ENCODE results near the gene PTPRD. TPM values are rescaled to one million over a fixed set of nuclear protein-coding genes. Genes with fewer than 3 reads are reported as not detected.

Gene PTPRD
- total and polyA plus RNA-seq, 10 donors, result 0.08 to 11.7 (median 2.9) TPM

GRCh38 chr9:9817176-9817575, 795.6 kb downstream of the PTPRD start:
- TF ChIP-seq POLR2A (IDR thresholded peaks at IDR 0.05), result no peak
- no peak for TF ChIP-seq POLR2AphosphoS5 (IDR thresholded peaks at IDR 0.05)
- no peak for TF ChIP-seq CTCF (IDR thresholded peaks at IDR 0.05 in 8 of 11, conservative IDR thresholded peaks at IDR 0.05 in 3 of 11)
- H3K27ac ChIP-seq, result no peak overlapping the region
- no peaks in the 10 kb centered on the region for H3K27me3 ChIP-seq (replicated peaks in 1 of 7)
- no peak overlapping the region for H3K4me3 ChIP-seq
- no peaks in the 10 kb centered on the region for H3K4me1 ChIP-seq
- no peaks in the 10 kb centered on the region for H3K36me3 ChIP-seq
- 1 to 38% (median 32%) methylated on average over 2 of the region's 2 CpGs for WGBS, 5 donors
- peaks cover 0 to 9% (median 0%) of the 10 kb centered on the region in 8 donors for H3K9me3 ChIP-seq
- intact Hi-C loops (cut with DNase I; ENCODE audit: low total_unique reads), result no loop called here
- no peak for DNase-seq

DNA sequence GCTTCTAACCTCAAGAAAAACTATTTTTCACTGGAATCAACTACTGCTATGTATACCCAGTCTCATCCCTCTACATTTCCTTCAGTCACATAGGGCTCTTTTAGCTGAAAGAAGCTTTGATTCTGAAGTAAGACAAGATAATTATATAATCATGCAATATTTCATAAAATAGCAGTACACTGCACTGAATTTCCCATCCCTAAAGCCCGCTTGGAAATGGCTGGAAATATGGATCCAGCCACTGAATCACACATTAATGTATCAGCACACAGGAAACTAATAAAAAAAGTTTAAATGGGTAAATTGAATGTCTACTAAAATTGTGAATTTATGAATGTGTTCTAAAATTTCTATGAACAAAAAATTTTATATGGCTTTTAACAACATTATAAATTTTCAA, 808.7 kb downstream of the PTPRD start:
- no peak overlapping the region for H3K4me3 ChIP-seq
- no peaks in the 10 kb centered on the region for H3K4me1 ChIP-seq
- DNase-seq, result no peak
- no peak overlapping the region for H3K27ac ChIP-seq
- no peaks in the 10 kb centered on the region for H3K27me3 ChIP-seq (replicated peaks in 1 of 7)
- TF ChIP-seq CTCF (IDR thresholded peaks at IDR 0.05 in 8 of 11, conservative IDR thresholded peaks at IDR 0.05 in 3 of 11), result no peak
- TF ChIP-seq POLR2AphosphoS5 (IDR thresholded peaks at IDR 0.05), result no peak
- no peak for TF ChIP-seq POLR2A (IDR thresholded peaks at IDR 0.05)
- peaks cover 0 to under 1% (median 0%) of the 10 kb centered on the region in 8 donors for H3K9me3 ChIP-seq
- intact Hi-C loops (cut with DNase I; ENCODE audit: low total_unique reads), result no loop called here
- WGBS, 5 donors, result 75 to 93% (median 82%) methylated on average over 1 of the region's 1 CpG
- no peaks in the 10 kb centered on the region for H3K36me3 ChIP-seq

DNA sequence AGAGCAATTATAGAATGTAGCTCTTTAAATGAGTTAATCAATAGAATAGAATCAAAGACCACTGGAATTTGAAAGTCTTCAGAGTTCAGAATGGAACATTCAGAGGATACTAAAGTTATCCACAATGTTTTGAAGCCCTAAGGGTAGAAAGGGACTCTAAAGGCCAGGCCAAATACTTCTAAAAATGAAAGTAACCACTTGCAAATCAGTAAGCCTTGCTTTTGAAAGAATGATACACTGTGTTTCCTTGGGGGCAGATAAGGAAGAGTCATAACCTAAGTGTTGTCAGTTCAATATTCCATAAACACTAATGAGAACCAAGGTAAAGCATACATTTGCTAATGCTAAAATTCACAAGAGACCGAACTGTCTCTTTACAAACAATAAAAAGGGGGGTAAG, 813.5 kb downstream of the PTPRD start:
- H3K4me3 ChIP-seq, result no peak overlapping the region
- 81 to 98% (median 88%) methylated on average over 1 of the region's 1 CpG for WGBS, 5 donors
- no peaks in the 10 kb centered on the region for H3K9me3 ChIP-seq
- no peak for TF ChIP-seq CTCF (IDR thresholded peaks at IDR 0.05 in 8 of 11, conservative IDR thresholded peaks at IDR 0.05 in 3 of 11)
- TF ChIP-seq POLR2A (IDR thresholded peaks at IDR 0.05), result no peak
- no peak for TF ChIP-seq POLR2AphosphoS5 (IDR thresholded peaks at IDR 0.05)
- intact Hi-C loops (cut with DNase I; ENCODE audit: low total_unique reads), result no loop called here
- no peaks in the 10 kb centered on the region for H3K27me3 ChIP-seq (replicated peaks in 1 of 7)
- no peak overlapping the region for H3K27ac ChIP-seq
- DNase-seq, result no peak
- no peaks in the 10 kb centered on the region for H3K36me3 ChIP-seq
- no peaks in the 10 kb centered on the region for H3K4me1 ChIP-seq

- TF ChIP-seq POLR2A (IDR thresholded peaks at IDR 0.05) (no peak), POLR2AphosphoS5 (IDR thresholded peaks at IDR 0.05) (no peak), CTCF (IDR thresholded peaks at IDR 0.05 in 8 of 11, conservative IDR thresholded peaks at IDR 0.05 in 3 of 11) (no peak)
- WGBS, 5 donors, result 60 to 74% (median 65%) methylated on average over 1 of the region's 1 CpG
- DNase-seq, result no peak
- intact Hi-C loops (cut with DNase I; ENCODE audit: low total_unique reads), result loop anchor here (5.0 kb wide), 1 partner anchor 185 kb away; no protein-coding TSS in a partner anchor
- no peaks in the 10 kb centered on the region for H3K27me3 ChIP-seq (replicated peaks in 1 of 7)
- no peaks in the 10 kb centered on the region for H3K36me3 ChIP-seq
- H3K27ac ChIP-seq, result no peak overlapping the region
- H3K9me3 ChIP-seq, result no peaks in the 10 kb centered on the region
- H3K4me1 ChIP-seq, result no peaks in the 10 kb centered on the region
- no peak overlapping the region for H3K4me3 ChIP-seq
Observed at GRCh38 chr9:9792144-9792857, 820.5 kb downstream of the PTPRD start.
